H1 (cell line): ENCODE results near the gene CREB3L4. TPM values are rescaled to one million over a fixed set of nuclear protein-coding genes. Genes with fewer than 3 reads are reported as not detected.

ENCODE experiments used
- CTCF ChIA-PET: fragments of 300-600 bp; sonication (Branson Sonifier 250); formaldehyde crosslinking; loops from one replicate; lab custom pipeline; 2021; ENCODE audit not compliant: partially characterized antibody; lab: Charles Lee
- POLR2A ChIA-PET: fragments of 300-600 bp; sonication (Branson Sonifier 250); formaldehyde crosslinking; loops from one replicate; lab custom pipeline; 2021; ENCODE audit warnings: inconsistent platforms; ENCODE audit not compliant: partially characterized antibody; lab: Charles Lee
- DNase-seq, 2 experiments: peaks; one replicate each; pipeline versions ENCODE4 v3.0.0 to v3.0.0-alpha.2; 2010 to 2022; ENCODE audit warnings: low spot score in 2 of 2, low read depth in 1 of 2, mixed read lengths in 1 of 2
- FAIRE-seq: peaks from 2 replicates; lab custom pipeline; 2011; peaks lifted over from hg19 to GRCh38; lab: Jason Lieb, UNC
- H2AFZ ChIP-seq: 2 replicates; pipeline ENCODE4 v1.8.1; 2012; ENCODE audit warnings: low read length, inconsistent platforms
- H2AK5ac ChIP-seq: 2 replicates; pipeline ENCODE4 v1.6.1; 2013; ENCODE audit warnings: low read depth, low read length
- H2BK120ac ChIP-seq: replicated peaks from 2 replicates; pipeline ENCODE3; 2013; ENCODE audit warnings: low read depth, low read length, inconsistent platforms
- H2BK12ac ChIP-seq: 2 replicates; pipeline ENCODE4 v1.6.1; 2013; ENCODE audit warnings: low read depth, low read length
- H2BK15ac ChIP-seq: 2 replicates; pipeline ENCODE4 v1.6.1; 2013; ENCODE audit warnings: low read length
- H2BK20ac ChIP-seq: 2 replicates; pipeline ENCODE4 v1.6.1; 2013; ENCODE audit warnings: low read length
- H2BK5ac ChIP-seq: 2 replicates; pipeline ENCODE4 v1.6.1; 2013; ENCODE audit warnings: low read depth, low read length
- H3K14ac ChIP-seq: 2 replicates; pipeline ENCODE4 v1.6.1; 2013; ENCODE audit warnings: inconsistent platforms; ENCODE audit not compliant: insufficient read length
- H3K18ac ChIP-seq: 2 replicates; pipeline ENCODE4 v1.6.1; 2013; ENCODE audit warnings: low read length; ENCODE audit errors: extremely low read depth
- H3K23ac ChIP-seq: 2 replicates; pipeline ENCODE4 v1.6.1; 2013; ENCODE audit warnings: inconsistent platforms; ENCODE audit not compliant: insufficient read length
- H3K23me2 ChIP-seq: 2 replicates; pipeline ENCODE4 v1.6.1; 2013; ENCODE audit warnings: low read depth, low read length
- H3K27ac ChIP-seq: 2 replicates; pipeline ENCODE4 v1.6.1; 2011; ENCODE audit warnings: low read depth, low read length, inconsistent platforms
- H3K27me3 ChIP-seq, 4 experiments: replicated peaks in 1 of 4; 1 replicate in 1 of 4; 2 replicates in 3 of 4; pipeline versions ENCODE4 v1.6.1 to v1.8.1; 2011 to 2013; ENCODE audit warnings: low read length in 3 of 4, mild to moderate bottlenecking in 3 of 4, inconsistent platforms in 2 of 4, mixed read lengths in 2 of 4, moderate library complexity in 1 of 4; ENCODE audit not compliant: control insufficient read depth in 3 of 4, insufficient read depth in 3 of 4; ENCODE audit errors: extremely low read depth in 1 of 4
- H3K36me3 ChIP-seq, 4 experiments: 2 replicates each; pipeline versions ENCODE4 v1.6.1 to v1.8.1; 2011 to 2013; ENCODE audit warnings: mild to moderate bottlenecking in 4 of 4, low read length in 3 of 4, moderate library complexity in 2 of 4, control low read depth in 1 of 4, inconsistent platforms in 1 of 4; ENCODE audit not compliant: insufficient read depth in 4 of 4, control insufficient read depth in 2 of 4
- H3K4ac ChIP-seq: replicated peaks from 2 replicates; pipeline ENCODE3; 2013; ENCODE audit warnings: low read length, low read depth, mixed read lengths, inconsistent platforms; ENCODE audit not compliant: insufficient read length
- H3K4me1 ChIP-seq, 4 experiments: replicated peaks in 1 of 4; 1 replicate in 1 of 4; 2 replicates in 3 of 4; pipeline versions ENCODE4 v1.6.1 to v1.8.1; 2011 to 2013; ENCODE audit warnings: low read length in 3 of 4, inconsistent platforms in 2 of 4, mixed read lengths in 1 of 4; ENCODE audit not compliant: insufficient read depth in 4 of 4, control insufficient read depth in 3 of 4
- H3K4me2 ChIP-seq, 2 experiments: 2 replicates each; pipeline versions ENCODE4 v1.6.1 to v1.8.1; 2011 to 2013; ENCODE audit warnings: low read depth in 2 of 2, low read length in 2 of 2, control low read depth in 1 of 2, inconsistent platforms in 1 of 2, mild to moderate bottlenecking in 1 of 2; ENCODE audit not compliant: insufficient read depth in 1 of 2
- H3K4me3 ChIP-seq, 4 experiments: fragments of 200-600, 300-600 bp in 1 of 4; sonication (generic), shearing (Covaris generic), sonication (Bioruptor Twin) in 1 of 4; 2 replicates each; pipeline versions ENCODE4 v1.5.1 to v1.8.1; 2011 to 2016; ENCODE audit warnings: low read length in 4 of 4, low read depth in 3 of 4, control low read depth in 2 of 4, inconsistent platforms in 2 of 4, mild to moderate bottlenecking in 2 of 4, mixed read lengths in 1 of 4, moderate library complexity in 1 of 4; ENCODE audit not compliant: insufficient read depth in 2 of 4; ENCODE audit errors: extremely low read depth in 1 of 4
- H3K56ac ChIP-seq: replicated peaks from 2 replicates; pipeline ENCODE3; 2013; ENCODE audit warnings: low read depth, mild to moderate bottlenecking, mixed read lengths, low read length, inconsistent platforms; ENCODE audit not compliant: insufficient read length
- H3K79me1 ChIP-seq: 2 replicates; pipeline ENCODE4 v1.6.1; 2013; ENCODE audit warnings: low read depth, low read length, control low read depth
- H3K79me2 ChIP-seq, 2 experiments: 2 replicates each; pipeline versions ENCODE4 v1.6.1 to v1.8.1; 2012 to 2013; ENCODE audit warnings: low read length in 2 of 2, mild to moderate bottlenecking in 2 of 2, inconsistent platforms in 1 of 2; ENCODE audit not compliant: insufficient read depth in 2 of 2, control insufficient read depth in 1 of 2
- H3K9ac ChIP-seq, 4 experiments: replicated peaks in 1 of 4; 1 replicate in 1 of 4; 2 replicates in 3 of 4; pipeline versions ENCODE4 v1.6.1 to v1.8.1; 2011 to 2013; ENCODE audit warnings: low read depth in 3 of 4, low read length in 3 of 4, control low read depth in 2 of 4, mild to moderate bottlenecking in 2 of 4, moderate library complexity in 2 of 4, inconsistent platforms in 1 of 4; ENCODE audit errors: extremely low read depth in 1 of 4
- H3K9me3 ChIP-seq, 2 experiments: 2 replicates each; pipeline versions ENCODE4 v1.6.1 to v1.8.1; 2012 to 2013; ENCODE audit warnings: mild to moderate bottlenecking in 2 of 2, moderate library complexity in 2 of 2, control low read depth in 1 of 2, inconsistent platforms in 1 of 2, low read depth in 1 of 2, low read length in 1 of 2, mixed read lengths in 1 of 2; ENCODE audit not compliant: insufficient read depth in 2 of 2
- H4K20me1 ChIP-seq, 2 experiments: replicated peaks in 1 of 2; 2 replicates each; pipeline versions ENCODE3 to v1.8.1; 2011 to 2013; ENCODE audit warnings: inconsistent platforms in 2 of 2, low read length in 2 of 2, mild to moderate bottlenecking in 1 of 2; ENCODE audit not compliant: insufficient read depth in 2 of 2, control insufficient read depth in 1 of 2
- H4K5ac ChIP-seq: 2 replicates; pipeline ENCODE4 v1.6.1; 2013; ENCODE audit warnings: low read length, low read depth, mixed read lengths, inconsistent platforms; ENCODE audit not compliant: insufficient read length
- H4K8ac ChIP-seq: 2 replicates; pipeline ENCODE4 v1.8.0; 2013; ENCODE audit warnings: mild to moderate bottlenecking, moderate library complexity, low read length, inconsistent platforms; ENCODE audit not compliant: insufficient read depth; ENCODE audit errors: extremely low read depth
- H4K91ac ChIP-seq: replicated peaks from 2 replicates; pipeline ENCODE3; 2013; ENCODE audit warnings: low read length, mixed read lengths, inconsistent platforms; ENCODE audit not compliant: insufficient read length
- ASH2L ChIP-seq: fragments of 200-600, 300-600 bp; sonication (generic); IDR thresholded peaks from one replicate; pipeline ENCODE4 v1.7.1; 2017; ENCODE audit warnings: low read length
- ATF3 ChIP-seq: IDR thresholded peaks from 2 replicates; pipeline ENCODE4 v1.6.1; 2011; ENCODE audit warnings: low read depth, mild to moderate bottlenecking, low read length; ENCODE audit not compliant: insufficient read depth
- BACH1 ChIP-seq: IDR thresholded peaks from 2 replicates; pipeline ENCODE4 v1.6.1; 2012; ENCODE audit warnings: low read length, improper control_type of control experiment
- CHD2 ChIP-seq: IDR thresholded peaks from 2 replicates; pipeline ENCODE4 v1.6.1; 2012; ENCODE audit warnings: low read length, improper control_type of control experiment
- EGR1 ChIP-seq: IDR thresholded peaks from 2 replicates; pipeline ENCODE4 v1.6.1; 2011; ENCODE audit warnings: low read depth, low read length, borderline replicate concordance
- EZH2 ChIP-seq: fragments of 200-600 bp; sonication (generic); IDR thresholded peaks from 2 replicates; pipeline ENCODE4 v1.7.1; 2012; ENCODE audit warnings: low read depth, mild to moderate bottlenecking, moderate library complexity, low read length, inconsistent platforms; ENCODE audit not compliant: severe bottlenecking
- GTF2F1 ChIP-seq: IDR thresholded peaks from 2 replicates; pipeline ENCODE4 v1.6.1; 2012; ENCODE audit warnings: low read depth, low read length, improper control_type of control experiment, borderline replicate concordance
- JUN ChIP-seq: IDR thresholded peaks from 2 replicates; pipeline ENCODE4 v1.6.1; 2011; ENCODE audit warnings: low read depth, mild to moderate bottlenecking, improper control_type of control experiment, low read length
- MAX ChIP-seq: IDR thresholded peaks from 2 replicates; pipeline ENCODE4 v1.6.1; 2012; ENCODE audit warnings: inconsistent platforms
- SP4 ChIP-seq: IDR thresholded peaks from 2 replicates; pipeline ENCODE4 v1.6.1; 2012; ENCODE audit warnings: low read length, inconsistent platforms
- TCF12 ChIP-seq: IDR thresholded peaks from 2 replicates; pipeline ENCODE4 v1.6.1; 2011; ENCODE audit warnings: low read depth, mild to moderate bottlenecking, low read length
- TEAD4 ChIP-seq: IDR thresholded peaks from 2 replicates; pipeline ENCODE4 v1.6.1; 2012; ENCODE audit warnings: low read depth, low read length, inconsistent platforms, mixed read lengths
- WGBS, 2 experiments: shearing (Covaris generic) in 1 of 2; methylation state at CpG; one replicate each; pipeline versions ENCODE4 v1.1.6 to v1.1.7; 2013 to 2015; ENCODE audit warnings: low lambda C conversion rate in 2 of 2, mixed read lengths in 2 of 2, inconsistent platforms in 1 of 2, low coverage in 1 of 2, missing lambda C conversion rate in 1 of 2; ENCODE audit not compliant: insufficient replicate concordance in 2 of 2, insufficient coverage in 1 of 2, insufficient read length in 1 of 2; ENCODE audit errors: extremely low coverage in 1 of 2, missing lambda C conversion rate in 1 of 2; 5-methylcytosine and 5-hydroxymethylcytosine counted together
- polyA plus RNA-seq, 7 experiments: library from polyadenylated mRNA; depleted of rRNA in 3 of 7; stranded (reverse) in 5 of 7; unstranded in 2 of 7; fragments of >200 nt in 5 of 7; fragments of 200-250 nt in 2 of 7; gene quantifications; 1 replicate in 5 of 7; 2 replicates in 1 of 7; 4 replicates in 1 of 7; pipeline versions ENCODE4 v1.2.1 to v1.2.3, GENCODE V29; 2011 to 2013; ENCODE audit warnings: missing spikeins in 2 of 7, mixed read lengths in 2 of 7
- total RNA-seq: library from RNA; stranded (reverse); fragmentation: NEBNext Ultra II Directional; extraction: Animal tissue kit (Norgen Biotek cat#: 25700); gene quantifications from 2 replicates; pipeline ENCODE4 v1.2.1, GENCODE V29; 2021

Gene CREB3L4
- total and polyA plus RNA-seq, 2 of the 8 experiments (the other 6 are each of a cell fraction or from before 2014, with no cell fraction given): 34.4 to 54.0 TPM

- H4K5ac ChIP-seq: no peak overlapping the region
- DNase-seq (no peak), FAIRE-seq (no peak)
- H2AFZ ChIP-seq: no peak overlapping the region
- H2BK15ac ChIP-seq: no peak overlapping the region
- no peak overlapping the region for H3K23ac ChIP-seq
- no peak overlapping the region for H2BK120ac ChIP-seq
- H3K23me2 ChIP-seq: no peaks in the 10 kb centered on the region
- H3K9me3 ChIP-seq: no peaks in the 10 kb centered on the region
- CTCF ChIA-PET: no interaction called here
- H3K79me2 ChIP-seq: no peaks in the 10 kb centered on the region
- H4K91ac ChIP-seq: no peak overlapping the region
- H2BK12ac ChIP-seq: no peak overlapping the region
- H2BK20ac ChIP-seq: no peak overlapping the region
- H3K18ac ChIP-seq: no peak overlapping the region
- no peak overlapping the region for H3K27ac ChIP-seq
- no peaks in the 10 kb centered on the region for H4K20me1 ChIP-seq
- no peak overlapping the region for H3K56ac ChIP-seq
- POLR2A ChIA-PET: interaction anchor here (1.2 to 1.5 kb wide), 2 partner anchors 24 to 150 kb away, joined by 3 read pairs; partner anchors contain the start of gene RPS27
- no peak overlapping the region for H3K4me3 ChIP-seq
- H3K9ac ChIP-seq: no peak overlapping the region
- H3K4ac ChIP-seq: no peak overlapping the region
- H3K27me3 ChIP-seq: no peaks in the 10 kb centered on the region
- H4K8ac ChIP-seq: no peak overlapping the region
- no peak overlapping the region for H2AK5ac ChIP-seq
- no peak overlapping the region for H3K14ac ChIP-seq
- H2BK5ac ChIP-seq: no peak overlapping the region
- no peaks in the 10 kb centered on the region for H3K36me3 ChIP-seq
- H3K4me1 ChIP-seq: no peaks in the 10 kb centered on the region
- no peak overlapping the region for H3K4me2 ChIP-seq
- H3K79me1 ChIP-seq: no peaks in the 10 kb centered on the region
- WGBS, 2 experiments: 91% methylated on average over 3 of the region's 3 CpGs; no CpG with 5 or more reads in 1 of the 2 experiments
- TF ChIP-seq CHD2: no peak
- no peak for TF ChIP-seq BACH1
- no peak for TF ChIP-seq JUN
- TF ChIP-seq GTF2F1: no peak
- TF ChIP-seq SP4: no peak
- no peak for TF ChIP-seq EGR1
- no peak for TF ChIP-seq MAX
- no peak for TF ChIP-seq TEAD4
- TF ChIP-seq ASH2L: no peak
- TF ChIP-seq TCF12: no peak
- no peak for TF ChIP-seq EZH2
- TF ChIP-seq ATF3: no peak
Measured at GRCh38 chr1:154014154-154014907, 46.6 kb downstream of the CREB3L4 start.
